Naive thymus-derived CD4-positive, alpha-beta T cell (primary cell): ENCODE results near the gene ZNF276. TPM values are rescaled to one million over a fixed set of nuclear protein-coding genes. Genes with fewer than 3 reads are reported as not detected.
A peak's percentile ranks its signal among the peaks of the same experiment; 100 is the strongest.

Source experiments
- ATAC-seq: fragments of 150-1000 bp; cut with Tn5 transposase; 2 replicates; pipeline ENCODE4 v1.10.0; 2021; ENCODE audit warnings: mild to moderate bottlenecking, moderate library complexity
- CTCF ChIA-PET: fragments of 350-600 bp; sonication (Branson Sonifier 250); formaldehyde crosslinking; loops from one replicate; lab custom pipeline; 2021; ENCODE audit warnings: antibody characterized with exemption; lab: Charles Lee
- POLR2A ChIA-PET: fragments of 350-600 bp; sonication (Branson Sonifier 250); formaldehyde crosslinking; loops from one replicate; lab custom pipeline; 2021; ENCODE audit warnings: antibody characterized with exemption, inconsistent platforms; lab: Charles Lee
- DNase-seq, 9 donors: peaks; one replicate each; pipeline versions ENCODE4 v3.0.0 to v3.0.0-alpha.2; 2020 to 2022; ENCODE audit warnings: mixed read lengths in 1 of 9
- H3K27ac ChIP-seq: one replicate; pipeline ENCODE4 v1.7.0; 2013; ENCODE audit warnings: mild to moderate bottlenecking, low read depth, low read length, moderate library complexity
- H3K27me3 ChIP-seq, 2 donors: one replicate each; pipeline ENCODE4 v1.7.0; 2013; ENCODE audit warnings: low read length in 2 of 2, mild to moderate bottlenecking in 2 of 2, moderate library complexity in 2 of 2; ENCODE audit not compliant: control insufficient read depth in 2 of 2, insufficient read depth in 2 of 2
- H3K36me3 ChIP-seq, 3 experiments: 1 replicate in 2 of 3; 2 replicates in 1 of 3; pipeline ENCODE4 v1.7.0; 2013; ENCODE audit warnings: low read length in 3 of 3, mild to moderate bottlenecking in 3 of 3, moderate library complexity in 1 of 3; ENCODE audit not compliant: insufficient read depth in 3 of 3, control insufficient read depth in 2 of 3
- H3K4me1 ChIP-seq, 2 donors: one replicate each; pipeline ENCODE4 v1.7.0; 2013; ENCODE audit warnings: low read length in 2 of 2, mild to moderate bottlenecking in 2 of 2, moderate library complexity in 1 of 2; ENCODE audit not compliant: control insufficient read depth in 2 of 2, insufficient read depth in 2 of 2
- H3K4me3 ChIP-seq: 2 replicates; pipeline ENCODE4 v1.7.0; 2013; ENCODE audit warnings: mild to moderate bottlenecking, low read length
- H3K9me3 ChIP-seq, 3 experiments: 1 replicate in 2 of 3; 2 replicates in 1 of 3; pipeline ENCODE4 v1.7.0; 2013; ENCODE audit warnings: low read length in 3 of 3; ENCODE audit not compliant: control insufficient read depth in 2 of 3
- H3K27ac Mint-ChIP-seq, 9 donors: one replicate each; pipeline ENCODE4 v1.8.0; 2020 to 2022; ENCODE audit warnings: mixed read lengths in 9 of 9, mild to moderate bottlenecking in 8 of 9, moderate library complexity in 5 of 9, inconsistent platforms in 2 of 9
- H3K27me3 Mint-ChIP-seq, 5 donors: one replicate each; pipeline ENCODE4 v1.8.0; 2021 to 2022; ENCODE audit warnings: mixed read lengths in 5 of 5, mild to moderate bottlenecking in 1 of 5
- H3K36me3 Mint-ChIP-seq, 5 donors: one replicate each; pipeline ENCODE4 v1.8.0; 2020 to 2022; ENCODE audit warnings: mixed read lengths in 5 of 5, mild to moderate bottlenecking in 3 of 5, inconsistent platforms in 1 of 5
- H3K4me1 Mint-ChIP-seq, 7 donors: one replicate each; pipeline ENCODE4 v1.8.0; 2020 to 2022; ENCODE audit warnings: mixed read lengths in 7 of 7, mild to moderate bottlenecking in 3 of 7, inconsistent platforms in 1 of 7
- H3K4me3 Mint-ChIP-seq, 10 donors: one replicate each; pipeline ENCODE4 v1.8.0; 2020 to 2022; ENCODE audit warnings: mild to moderate bottlenecking in 10 of 10, mixed read lengths in 10 of 10, moderate library complexity in 6 of 10, inconsistent platforms in 2 of 10
- H3K9me3 Mint-ChIP-seq, 11 donors: one replicate each; pipeline ENCODE4 v1.8.0; 2020 to 2022; ENCODE audit warnings: mixed read lengths in 11 of 11, mild to moderate bottlenecking in 4 of 11, inconsistent platforms in 1 of 11, moderate library complexity in 1 of 11
- intact Hi-C, 2 donors: fragments of 100-400 bp; cut with micrococcal nuclease; formaldehyde crosslinking; loops; one replicate each; pipeline ENCODE4 v1.15.1; 2023
- polyA plus RNA-seq, 2 donors: library from polyadenylated mRNA; unstranded; fragments of 300-500 nt; fragmentation: Illumina TruSeq; gene quantifications; one replicate each; pipeline ENCODE4 v1.2.3, GENCODE V29; 2021
- total RNA-seq, 6 experiments: library from RNA in 5 of 6; stranded (reverse) in 5 of 6; gene quantifications; 1 replicate in 5 of 6; 2 replicates in 1 of 6; pipeline ENCODE4 v1.2.3 and lab custom pipeline; 2021 to 2026

Gene ZNF276
- total and polyA plus RNA-seq, 7 experiments from 2014 or later, result 17.0 to 160 (median 115) TPM

- Mint-ChIP-seq H3K27ac (peak overlapping the region in 1 of 9 donors; percentile 36), H3K9me3 (no peaks in the 10 kb centered on the region), H3K4me3 (no peak overlapping the region), H3K27me3 (no peaks in the 10 kb centered on the region), H3K4me1 (peaks cover 2 to 19% (median 10%) of the 10 kb centered on the region in 7 donors), H3K36me3 (peaks cover 0 to 12% (median 3%) of the 10 kb centered on the region in 5 donors)
- ChIA-PET CTCF (interaction anchor here (0.6 kb wide), 1 partner anchor 103 kb away, joined by 5 read pairs; no protein-coding TSS in a partner anchor), POLR2A (interaction anchor here (0.6 kb wide), 1 partner anchor 46 kb away, joined by 4 read pairs; no protein-coding TSS in a partner anchor)
- no peaks in the 10 kb centered on the region for H3K9me3 ChIP-seq
- intact Hi-C loops, result no loop called here
- no peaks in the 10 kb centered on the region for H3K27me3 ChIP-seq
- no peak for ATAC-seq
- peaks cover 0 to 60% (median 4%) of the 10 kb centered on the region in 3 experiments for H3K36me3 ChIP-seq
- no peak overlapping the region for H3K27ac ChIP-seq
- no peak overlapping the region for H3K4me3 ChIP-seq
- H3K4me1 ChIP-seq, result peaks cover 13 to 17% of the 10 kb centered on the region in 2 donors
- DNase-seq, result no peak
Observed at GRCh38 chr16:89695086-89695874, 26.1 kb upstream of the ZNF276 start.

DNA sequence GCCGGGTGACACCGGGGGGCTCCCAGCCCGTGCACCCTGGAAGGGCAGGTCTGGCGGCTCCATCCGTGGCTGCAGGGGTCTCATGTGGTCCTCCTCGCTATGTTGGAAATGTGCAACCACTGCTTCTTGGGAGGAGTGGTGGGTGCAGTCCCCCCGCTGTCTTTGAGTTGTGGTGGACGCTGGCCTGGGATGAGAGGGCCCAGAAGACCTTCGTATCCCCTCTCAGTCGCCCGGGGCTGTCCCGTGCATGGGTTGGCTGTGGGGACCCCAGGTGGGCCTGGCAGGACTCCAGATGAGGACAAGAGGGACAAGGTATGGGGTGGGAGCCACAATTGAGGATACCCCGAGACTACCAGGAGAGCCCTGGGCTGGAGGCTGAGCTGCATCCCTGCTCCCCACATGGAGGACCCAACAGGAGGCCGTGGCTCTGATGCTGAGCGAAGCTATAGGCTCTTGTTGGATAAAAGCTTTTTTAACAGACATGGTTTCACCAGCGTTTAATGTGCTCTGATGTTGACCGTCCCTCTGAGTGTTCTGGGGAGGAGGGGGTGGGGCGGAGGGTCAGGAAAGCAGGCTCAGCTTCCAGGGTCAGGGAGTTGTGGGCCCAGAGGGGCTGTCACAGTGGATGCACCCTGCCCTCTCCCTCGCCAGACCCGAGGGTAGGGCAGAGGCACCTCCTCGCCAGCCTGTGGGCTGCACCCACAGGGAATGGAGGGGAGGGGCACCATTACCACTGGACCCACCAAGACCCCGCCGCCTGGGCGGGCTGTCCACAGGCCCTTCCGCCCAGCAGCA lies 25.3 kb upstream of the ZNF276 start:
- H3K36me3 Mint-ChIP-seq, result peaks cover 0 to 11% (median 3%) of the 10 kb centered on the region in 5 donors
- ChIA-PET POLR2A (no interaction called here), CTCF (interaction anchor here (0.6 to 1.7 kb wide), 3 partner anchors 104 to 670 kb away, joined by 3 to 5 read pairs (median 3); no protein-coding TSS in a partner anchor)
- no peaks in the 10 kb centered on the region for H3K27me3 Mint-ChIP-seq
- H3K4me1 Mint-ChIP-seq, result peaks cover 0 to 19% (median 10%) of the 10 kb centered on the region in 7 donors
- peaks cover 19 to 24% of the 10 kb centered on the region in 2 donors for H3K4me1 ChIP-seq
- intact Hi-C loops, result no loop called here
- ATAC-seq, result no peak
- peaks cover 0 to 54% (median 4%) of the 10 kb centered on the region in 3 experiments for H3K36me3 ChIP-seq
- H3K27me3 ChIP-seq, result no peaks in the 10 kb centered on the region
- H3K4me3 ChIP-seq, result no peak overlapping the region
- H3K27ac Mint-ChIP-seq, result peak overlapping the region in 2 of 9 donors; percentile 9 to 36
- H3K4me3 Mint-ChIP-seq, result peak overlapping the region in 1 of 10 donors; percentile 4
- no peak for DNase-seq
- H3K9me3 ChIP-seq, result no peaks in the 10 kb centered on the region
- no peaks in the 10 kb centered on the region for H3K9me3 Mint-ChIP-seq
- H3K27ac ChIP-seq, result no peak overlapping the region

DNA sequence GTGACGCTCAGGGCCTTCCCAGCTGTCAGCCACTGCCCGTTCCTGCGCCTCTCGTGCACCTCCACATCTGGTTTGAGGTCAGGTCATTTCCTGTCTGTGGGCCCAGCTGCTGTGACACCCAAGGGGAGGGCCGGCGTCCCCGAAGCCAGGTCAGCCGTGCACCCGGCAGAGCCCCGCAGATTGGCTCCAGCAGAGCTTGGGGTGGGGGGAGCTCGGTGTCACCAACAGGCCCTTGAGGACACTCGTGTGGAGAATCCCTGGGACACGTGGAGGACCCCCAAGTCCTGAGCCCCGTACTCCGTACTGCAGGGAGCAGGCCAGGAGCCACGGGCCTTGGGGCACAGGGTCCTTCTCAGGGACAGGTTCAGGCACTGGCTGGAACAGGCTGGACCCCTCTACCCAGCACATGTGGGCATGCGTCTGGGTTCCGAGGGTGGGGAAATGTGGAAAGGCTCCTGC lies 24.6 kb upstream of the ZNF276 start:
- no peaks in the 10 kb centered on the region for H3K9me3 Mint-ChIP-seq
- H3K27me3 ChIP-seq, result no peaks in the 10 kb centered on the region
- DNase-seq, result no peak
- peaks cover 0 to 19% (median 10%) of the 10 kb centered on the region in 7 donors for H3K4me1 Mint-ChIP-seq
- peaks cover 19 to 24% of the 10 kb centered on the region in 2 donors for H3K4me1 ChIP-seq
- H3K27me3 Mint-ChIP-seq, result no peaks in the 10 kb centered on the region
- H3K27ac Mint-ChIP-seq, result no peak overlapping the region
- ChIA-PET CTCF (interaction anchor here (0.6 to 1.7 kb wide), 2 partner anchors 213 to 671 kb away, joined by 3 read pairs; no protein-coding TSS in a partner anchor), POLR2A (no interaction called here)
- H3K36me3 ChIP-seq, result peaks cover 0 to 49% (median 4%) of the 10 kb centered on the region in 3 experiments
- H3K9me3 ChIP-seq, result no peaks in the 10 kb centered on the region
- H3K27ac ChIP-seq, result no peak overlapping the region
- intact Hi-C loops, result no loop called here
- no peak overlapping the region for H3K4me3 ChIP-seq
- H3K36me3 Mint-ChIP-seq, result peaks cover 0 to 7% (median 3%) of the 10 kb centered on the region in 5 donors
- peak overlapping the region in 1 of 10 donors; percentile 4 for H3K4me3 Mint-ChIP-seq
- ATAC-seq, result no peak

GRCh38 chr16:89697161-89697615 lies 24.1 kb upstream of the ZNF276 start:
- no peak overlapping the region for H3K27ac ChIP-seq
- ChIA-PET CTCF (interaction anchor here (1.7 to 4.1 kb wide), 2 partner anchors 95 to 213 kb away, joined by 3 to 52 read pairs; no protein-coding TSS in a partner anchor), POLR2A (interaction anchor here (0.6 kb wide), 1 partner anchor 176 kb away, joined by 3 read pairs; the partner anchor contains the start of gene TCF25)
- ATAC-seq, result no peak
- no peak overlapping the region for H3K4me3 ChIP-seq
- H3K9me3 ChIP-seq, result no peaks in the 10 kb centered on the region
- H3K9me3 Mint-ChIP-seq, result no peaks in the 10 kb centered on the region
- no peak overlapping the region for H3K27ac Mint-ChIP-seq
- peaks cover 20 to 25% of the 10 kb centered on the region in 2 donors for H3K4me1 ChIP-seq
- H3K27me3 ChIP-seq, result no peaks in the 10 kb centered on the region
- no peaks in the 10 kb centered on the region for H3K27me3 Mint-ChIP-seq
- H3K36me3 ChIP-seq, result peaks cover 0 to 44% (median 3%) of the 10 kb centered on the region in 3 experiments
- H3K36me3 Mint-ChIP-seq, result peaks cover 0 to 6% (median 3%) of the 10 kb centered on the region in 5 donors
- intact Hi-C loops, result no loop called here
- H3K4me1 Mint-ChIP-seq, result peaks cover 0 to 21% (median 12%) of the 10 kb centered on the region in 7 donors
- no peak overlapping the region for H3K4me3 Mint-ChIP-seq
- DNase-seq, result no peak

- intact Hi-C loops, result no loop called here
- DNase-seq (no peak), ATAC-seq (no peak)
- ChIA-PET POLR2A (interaction anchor here (0.6 to 1.2 kb wide), 3 partner anchors 8 to 175 kb away, joined by 3 to 5 read pairs (median 4); partner anchors contain the start of genes CDK10 and TCF25), CTCF (interaction anchor here (0.7 to 4.1 kb wide), 4 partner anchors 94 to 212 kb away, joined by 3 to 71 read pairs (median 28); no protein-coding TSS in a partner anchor)
- no peaks in the 10 kb centered on the region for H3K27me3 Mint-ChIP-seq
- no peak overlapping the region for H3K27ac Mint-ChIP-seq
- Histone ChIP-seq H3K27ac (no peak overlapping the region), H3K9me3 (no peaks in the 10 kb centered on the region), H3K4me3 (no peak overlapping the region), H3K36me3 (peaks cover 0 to 39% (median 0%) of the 10 kb centered on the region in 3 experiments), H3K4me1 (peaks cover 26 to 28% of the 10 kb centered on the region in 2 donors), H3K27me3 (no peaks in the 10 kb centered on the region)
- peaks cover 0 to 26% (median 17%) of the 10 kb centered on the region in 7 donors for H3K4me1 Mint-ChIP-seq
- no peaks in the 10 kb centered on the region for H3K9me3 Mint-ChIP-seq
- no peak overlapping the region for H3K4me3 Mint-ChIP-seq
- H3K36me3 Mint-ChIP-seq, result peaks cover 0 to 6% (median 3%) of the 10 kb centered on the region in 5 donors
Observed at GRCh38 chr16:89697616-89698331, 23.6 kb upstream of the ZNF276 start.
